ENCODE measurements around the gene FLVCR2.

DNA sequence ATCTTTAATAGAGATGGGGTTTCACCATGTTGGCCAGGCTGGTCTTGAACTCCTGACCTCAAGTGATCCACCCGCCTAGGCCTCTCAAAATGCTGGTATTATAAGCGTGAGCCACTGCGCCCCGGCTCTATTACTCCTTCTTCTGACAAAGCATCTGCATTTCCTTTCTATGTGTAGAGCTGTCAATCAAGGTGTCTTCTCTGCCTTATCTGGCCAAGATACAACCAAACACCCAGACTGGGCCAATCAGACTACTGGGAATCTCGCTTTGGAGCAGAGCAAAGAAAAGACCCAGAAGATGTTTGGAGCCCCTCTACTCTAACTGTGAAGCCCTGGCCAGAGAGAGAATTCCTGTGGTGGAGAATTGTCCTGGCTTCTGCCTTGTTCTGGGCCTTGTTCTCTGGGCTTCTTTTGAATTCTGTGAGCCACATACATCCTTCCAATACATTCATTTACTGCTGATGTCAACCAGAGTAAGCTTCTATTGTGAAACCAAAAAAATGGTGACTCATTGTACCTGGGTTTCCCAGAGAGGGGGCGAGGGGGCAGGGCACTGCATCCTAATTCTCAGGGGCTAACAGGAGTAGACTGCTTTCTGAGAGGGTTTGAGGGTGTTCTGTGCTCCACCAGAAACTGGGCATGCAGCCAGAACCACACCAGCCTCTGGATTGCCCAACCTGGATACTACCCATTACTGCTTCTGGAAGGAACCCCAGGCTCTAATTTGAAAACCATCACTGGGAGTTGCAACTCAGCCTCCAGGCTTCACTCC, 18.8 kb upstream of the FLVCR2 start:
- TF ChIP-seq SUZ12 (IDR thresholded peaks at IDR 0.05) (no peak), TARDBP (IDR thresholded peaks at IDR 0.05) (no peak), FOXK2 (IDR thresholded peaks at IDR 0.05) (no peak), HDGF (IDR thresholded peaks at IDR 0.05; ENCODE audit: borderline replicate concordance) (no peak), FOXM1 (IDR thresholded peaks at IDR 0.05; ENCODE audit: borderline replicate concordance) (no peak), ELF4 (IDR thresholded peaks at IDR 0.05) (no peak)

All from HEK293T (cell line).